Stimulated activated CD8-positive, alpha-beta memory T cell treated with anti-CD3 and anti-CD28 coated beads, Interleukin-4, amount 100 ng/mL, for 1 hour (primary cell): Measurements from ENCODE around the gene R3HDM4.

Experiments
- DNase-seq, 2 donors: peaks; one replicate each; pipeline ENCODE4 v3.0.0-alpha.2; 2020; ENCODE audit warnings: low read depth in 2 of 2, low spot score in 1 of 2

The R3HDM4 gene

GRCh38 chr19:917323-918151 lies 4.5 kb upstream of the R3HDM4 start, which contains the start of gene KISS1R:
TSS of gene KISS1R (plus strand) at chr19:917333. CDS start at chr19:917503, 170 bp downstream.
- DNase-seq, result no peak

GRCh38 chr19:916645-917322 lies 3.8 kb upstream of the R3HDM4 start:
- no peak for DNase-seq

DNA sequence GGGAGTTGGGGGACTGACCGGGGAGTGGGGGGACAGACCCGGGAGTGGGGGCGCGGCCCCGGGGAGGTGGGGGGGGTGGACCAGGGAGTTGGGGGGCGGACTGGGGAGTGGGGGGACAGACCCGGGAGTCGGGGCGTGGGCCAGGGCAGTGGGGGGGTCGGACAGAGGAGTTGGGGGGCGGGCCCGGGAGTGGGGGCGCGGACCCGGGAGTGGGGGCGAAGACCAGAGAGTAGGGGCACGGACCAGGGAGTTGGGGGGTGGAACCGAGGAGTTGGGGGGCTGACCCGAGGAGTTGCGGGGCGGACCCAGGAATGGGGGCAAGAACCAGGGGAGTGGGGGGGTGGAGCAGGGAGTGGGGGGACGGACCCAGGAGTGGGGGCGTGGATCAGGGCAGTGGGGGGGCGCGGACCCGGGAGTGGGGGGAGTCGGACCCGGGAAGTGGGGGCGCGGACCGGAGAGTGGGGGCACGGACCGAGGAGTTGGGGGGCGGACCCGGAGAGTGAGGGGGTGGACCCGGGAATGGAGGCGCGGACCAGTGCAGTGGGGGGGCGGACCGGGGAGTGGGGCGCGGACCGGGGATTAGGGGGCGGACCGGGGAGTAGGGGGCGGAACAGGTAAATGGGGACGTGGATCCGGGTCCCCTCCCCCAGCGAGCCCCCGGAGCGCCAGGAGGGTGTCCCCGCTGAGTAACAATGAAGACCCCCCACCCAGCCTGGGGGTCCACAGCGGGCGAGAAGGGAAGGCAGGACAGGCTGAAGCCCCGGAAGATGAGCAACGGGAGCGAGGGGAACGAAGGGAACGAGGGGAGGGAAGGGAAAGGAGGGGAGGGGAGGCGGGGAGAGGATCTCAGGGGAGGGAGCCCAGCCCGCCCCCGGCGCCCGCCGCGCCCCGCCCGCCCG lies 589 bp downstream of the R3HDM4 start:
- DNase-seq, result no peak

DNA sequence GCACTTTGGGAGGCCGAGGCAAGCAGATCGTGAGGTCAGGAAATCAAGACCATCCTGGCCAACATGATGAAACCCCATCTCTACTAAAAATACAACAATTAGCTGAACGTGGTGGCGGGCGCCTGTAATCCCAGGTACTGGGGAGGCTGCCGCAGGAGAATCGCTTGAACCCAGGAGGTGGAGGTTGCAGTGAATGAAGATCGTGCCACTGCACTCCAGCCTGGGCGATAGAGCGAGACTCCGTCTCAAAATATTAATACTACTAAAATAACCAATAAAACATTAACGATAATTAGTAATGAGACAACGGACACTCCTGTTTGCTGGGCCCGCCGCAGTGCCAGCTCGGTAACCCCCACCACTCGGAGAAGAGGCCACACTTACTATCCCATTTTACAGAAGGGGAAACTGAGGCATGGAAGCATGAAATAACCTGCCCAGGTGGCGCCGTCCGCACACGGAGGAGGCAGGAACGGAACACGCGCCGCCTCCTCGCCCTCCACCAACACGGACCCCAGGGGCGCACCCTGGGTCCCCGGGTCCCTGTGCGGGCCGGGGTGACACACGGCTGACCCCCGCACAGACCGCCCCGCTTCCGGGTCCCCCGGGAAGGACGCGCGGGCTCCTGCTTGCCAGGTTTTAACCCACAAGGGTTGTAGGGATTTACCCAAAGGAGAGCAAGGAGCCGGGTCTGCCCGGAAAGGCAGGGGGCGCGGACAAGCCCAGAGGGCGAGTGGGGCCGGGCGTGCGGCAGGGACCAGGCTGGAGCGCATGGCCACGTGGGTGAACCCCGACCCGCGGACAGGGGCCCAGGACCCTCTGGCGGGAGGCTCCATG lies 1.6 kb downstream of the R3HDM4 start:
- no peak for DNase-seq

GRCh38 chr19:907183-907853 lies 5.7 kb downstream of the R3HDM4 start:
- DNase-seq, result no peak

- no peak for DNase-seq
These were observed 6.5 kb downstream of the R3HDM4 start for GRCh38 chr19:906480-906879.

- no peak for DNase-seq
These were observed 8.5 kb downstream of the R3HDM4 start for GRCh38 chr19:904545-904944.

GRCh38 chr19:903266-903797 lies 9.7 kb downstream of the R3HDM4 start:
- DNase-seq, result no peak

GRCh38 chr19:902446-903226 lies 10.4 kb downstream of the R3HDM4 start:
- DNase-seq, result no peak

GRCh38 chr19:902093-902370 lies 11.0 kb downstream of the R3HDM4 start:
- DNase-seq, result no peak

DNA sequence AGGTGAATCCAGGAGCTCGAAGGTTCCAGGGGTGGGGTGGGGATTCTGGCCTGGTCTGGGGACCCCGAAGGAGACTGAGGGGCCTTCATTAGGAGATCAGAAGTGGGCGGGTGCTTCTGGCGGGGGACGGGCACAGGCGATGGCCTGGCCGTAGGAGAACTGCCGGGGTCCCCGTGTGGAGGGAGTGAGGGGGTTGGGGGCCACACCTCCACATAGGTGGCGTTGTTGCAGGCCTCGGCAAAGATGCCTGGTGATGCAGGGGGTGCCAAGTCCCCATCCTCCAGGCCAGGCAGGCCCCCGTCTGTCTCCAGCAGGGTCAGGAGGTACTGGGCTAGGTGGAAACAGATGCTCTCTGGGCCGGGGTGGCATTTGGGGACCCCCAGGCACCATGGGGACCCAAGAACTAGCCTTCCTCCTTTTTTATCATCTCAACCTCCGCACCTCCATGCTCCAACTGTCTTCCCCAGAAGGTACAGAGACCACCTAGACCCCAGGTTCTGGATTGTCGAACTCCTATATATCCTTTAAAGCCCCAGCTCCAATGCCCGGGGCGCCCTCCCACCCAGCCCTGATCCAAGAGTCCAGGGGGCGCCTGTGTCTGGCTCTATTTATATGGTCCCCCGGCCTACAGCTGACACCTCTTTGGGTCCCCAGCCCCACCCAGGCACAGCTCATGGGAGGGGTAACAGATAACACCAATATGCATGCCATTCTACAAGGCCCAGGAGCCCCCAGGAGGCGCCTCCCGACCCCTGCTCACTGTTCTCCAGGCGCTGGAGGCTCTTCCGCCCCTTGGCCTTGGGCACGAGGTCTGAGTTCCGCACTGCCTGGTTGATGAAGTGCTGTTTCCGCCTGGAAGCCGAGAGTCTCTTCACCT lies 11.6 kb downstream of the R3HDM4 start:
- no peak for DNase-seq

DNA sequence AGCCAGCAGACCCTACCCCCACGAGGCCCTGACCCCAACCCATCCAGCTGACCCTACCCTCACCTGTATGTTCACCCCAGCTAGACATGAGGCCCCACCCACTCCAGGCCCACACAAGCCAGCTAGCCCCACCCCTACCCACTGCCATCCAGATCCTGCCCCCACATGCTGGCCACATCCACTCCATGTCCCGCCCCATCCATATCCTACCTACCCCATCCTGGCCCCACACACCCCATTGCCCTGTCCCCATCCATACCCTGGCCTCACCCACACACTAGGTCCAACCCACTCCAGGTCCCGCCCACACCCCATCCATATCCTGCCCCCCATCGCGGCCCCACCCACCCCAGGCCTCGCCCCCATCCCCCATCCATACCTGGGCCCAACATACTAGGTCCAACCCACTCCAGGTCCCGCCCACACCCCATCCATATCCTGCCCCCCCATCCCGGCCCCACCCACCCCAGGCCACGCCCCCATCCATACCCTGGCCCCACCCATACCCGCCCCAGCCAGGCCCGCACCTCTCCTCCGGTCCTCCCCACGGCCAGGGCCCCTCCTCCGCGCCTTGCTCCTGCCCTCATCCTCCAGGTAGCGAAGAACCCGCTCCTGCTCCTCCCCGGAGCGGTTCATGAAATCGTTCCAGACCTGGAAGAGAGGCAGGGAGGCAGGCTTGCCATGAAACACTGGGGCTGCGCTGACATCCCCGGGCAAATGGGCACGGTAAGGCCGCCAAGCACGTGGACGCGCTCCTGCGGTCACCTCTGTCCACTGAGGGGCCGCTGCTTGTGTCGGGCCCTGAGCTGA lies 12.5 kb downstream of the R3HDM4 start:
- DNase-seq, result no peak

DNA sequence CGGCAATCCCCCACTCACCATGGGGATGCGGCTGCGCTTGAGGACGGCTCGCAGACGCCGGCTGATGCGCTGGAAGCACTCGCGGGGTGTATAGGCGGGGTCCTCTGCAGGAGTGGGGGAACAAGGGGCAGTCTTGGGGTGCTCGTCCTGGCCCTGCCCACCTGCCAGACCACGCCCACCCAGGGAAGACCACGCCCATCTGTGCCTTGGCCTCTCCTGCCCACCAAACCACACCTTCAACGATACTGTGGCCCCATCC lies 13.0 kb downstream of the R3HDM4 start:
- no peak for DNase-seq

DNA sequence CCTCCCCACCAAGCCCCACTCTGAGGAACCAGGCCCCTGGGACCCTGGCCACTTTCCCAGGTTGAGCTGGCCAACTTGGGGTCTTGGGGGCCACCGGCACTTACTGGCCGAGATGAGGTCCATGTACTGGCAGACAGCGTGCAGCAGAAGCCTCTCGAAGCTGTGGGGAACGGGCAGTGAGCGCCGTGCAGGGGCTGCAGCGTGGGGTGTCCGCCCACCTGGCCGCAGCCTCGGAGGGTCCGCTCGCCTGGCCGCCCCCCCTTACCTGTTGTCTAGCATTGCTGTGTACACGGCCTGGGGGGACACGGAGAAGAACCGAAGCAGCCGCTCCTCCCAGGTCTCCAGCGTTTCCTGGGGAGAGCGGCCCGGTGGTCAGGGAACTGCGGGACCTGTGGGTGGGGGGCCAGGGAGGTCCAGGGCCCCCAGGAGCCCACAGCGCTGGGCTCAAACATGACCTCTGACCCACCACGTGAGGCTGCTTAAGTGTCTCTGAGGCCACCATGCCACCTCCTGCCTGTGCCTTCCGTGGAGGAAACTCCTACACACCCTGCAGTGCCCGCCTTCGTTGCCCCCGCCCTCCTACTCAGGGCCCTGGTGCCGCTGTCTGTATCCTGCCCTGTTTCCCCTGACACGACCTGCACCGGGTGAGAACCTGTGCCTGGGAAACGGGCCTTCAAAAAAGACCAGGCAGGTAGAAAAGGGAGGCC lies 13.5 kb downstream of the R3HDM4 start:
- no peak for DNase-seq

DNA sequence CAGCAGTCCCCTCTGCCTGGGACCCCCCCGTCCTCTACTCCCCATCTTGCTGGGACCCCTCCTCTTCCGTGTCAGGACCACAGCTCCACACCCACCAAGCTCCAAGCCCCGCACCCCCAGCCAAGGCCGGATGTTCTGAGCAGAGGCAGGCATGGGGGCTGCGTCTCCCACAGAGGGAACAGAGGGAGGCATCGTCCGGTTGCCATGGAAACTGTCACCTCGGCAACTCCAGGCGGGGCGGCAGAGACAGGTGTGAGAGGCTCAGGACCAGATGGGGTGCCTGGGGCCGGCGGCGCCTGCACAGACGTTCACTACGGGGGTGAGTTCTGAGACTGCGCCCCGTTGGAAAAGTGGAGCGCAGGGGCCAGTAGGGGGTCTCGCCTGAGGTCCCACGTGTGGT lies 14.4 kb downstream of the R3HDM4 start:
- no peak for DNase-seq

DNA sequence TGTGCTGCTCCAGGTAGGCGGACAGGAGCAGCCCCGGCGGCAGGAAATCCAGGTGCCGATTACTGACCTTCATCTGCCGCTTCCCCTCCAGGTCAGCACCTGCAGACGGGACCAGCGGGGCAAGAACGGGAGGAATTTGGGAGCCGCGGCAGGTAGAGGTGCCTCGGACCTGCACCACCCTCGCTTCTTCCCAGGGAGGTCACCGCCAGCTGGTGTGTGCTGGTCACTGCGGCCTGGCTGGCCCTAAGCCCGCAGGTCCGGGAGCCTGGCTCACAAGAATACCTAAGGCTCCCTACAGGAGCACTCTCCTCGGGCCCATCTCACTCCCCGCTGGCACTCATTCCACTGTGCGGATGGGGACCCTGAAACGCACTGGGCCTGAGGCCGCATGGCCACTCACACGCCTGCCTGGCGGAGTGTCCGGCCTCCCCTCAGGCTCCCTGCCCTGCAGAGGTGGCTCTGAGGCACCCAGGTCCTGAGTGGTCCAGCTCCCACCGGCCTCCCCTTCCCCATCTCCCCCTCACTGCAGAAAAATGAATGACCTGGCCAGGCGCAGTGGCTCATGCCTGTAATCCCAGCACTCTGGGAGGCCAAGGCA lies 15.5 kb downstream of the R3HDM4 start:
- DNase-seq, result no peak

GRCh38 chr19:896999-897398 lies 16.0 kb downstream of the R3HDM4 start:
- no peak for DNase-seq
